HL-60 (cell line): Measurements from ENCODE around the gene CAMTA1.

Experiments used
- DNase-seq, 2 experiments: peaks; one replicate each; pipeline ENCODE4 v3.0.0-alpha.2; 2010 to 2020; ENCODE audit warnings: low read depth in 1 of 2, low spot score in 1 of 2
- H3K27ac ChIP-seq: fragments of 250-450 bp; sonication (Bioruptor Pico); replicated peaks from 2 replicates; pipeline ENCODE4 v1.5.1; 2020; ENCODE audit warnings: mild to moderate bottlenecking, moderate library complexity
- H3K27me3 ChIP-seq: fragments of 250-450 bp; sonication (Bioruptor Pico); 2 replicates; pipeline ENCODE4 v1.5.1; 2021; ENCODE audit warnings: mild to moderate bottlenecking, moderate library complexity; ENCODE audit not compliant: insufficient read depth, poor library complexity, severe bottlenecking
- H3K4me3 ChIP-seq: replicated peaks from 2 replicates; pipeline ENCODE4 v1.5.1; 2011; ENCODE audit warnings: mild to moderate bottlenecking, control low read depth, low read length; ENCODE audit not compliant: insufficient read depth
- CTCF ChIP-seq: IDR thresholded peaks from one replicate; pipeline ENCODE4 v1.5.1; 2011; ENCODE audit warnings: low read length, control low read depth, inconsistent platforms; ENCODE audit not compliant: insufficient read depth
- GABPA ChIP-seq: IDR thresholded peaks from 2 replicates; pipeline ENCODE4 v1.6.1; 2012; ENCODE audit warnings: low read depth
- POLR2AphosphoS5 ChIP-seq: IDR thresholded peaks from 2 replicates; pipeline ENCODE4 v1.6.1; 2012; ENCODE audit warnings: low read depth
- SPI1 ChIP-seq: IDR thresholded peaks from 2 replicates; pipeline ENCODE4 v1.6.1; 2012; ENCODE audit warnings: low read depth, mild to moderate bottlenecking, borderline replicate concordance
- TF ChIP-seq, protein P1 (sequence below): IDR thresholded peaks from 2 replicates; pipeline ENCODE4 v1.6.1; 2012; ENCODE audit warnings: low read depth; ENCODE audit not compliant: insufficient replicate concordance

CAMTA1 gene

DNA sequence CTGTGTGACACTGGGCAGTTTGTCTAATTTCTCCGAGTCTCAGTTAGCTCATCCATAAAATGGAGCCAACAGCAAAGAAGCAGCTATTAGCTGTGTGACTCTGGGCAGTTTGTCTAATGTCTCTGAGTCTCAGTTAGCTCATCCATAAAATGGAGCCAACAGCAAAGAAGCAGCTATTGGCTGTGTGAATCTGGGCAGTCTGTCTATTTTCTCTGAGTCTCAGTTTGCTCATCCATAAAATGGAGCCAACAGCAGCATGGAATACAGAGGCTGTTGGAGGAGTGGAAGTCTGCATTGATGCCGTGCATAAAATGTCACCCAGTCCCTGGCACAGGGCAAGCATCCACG, 688.9 kb downstream of the CAMTA1 start:
- Histone ChIP-seq H3K4me3 (no peak overlapping the region), H3K27me3 (no peaks in the 10 kb centered on the region), H3K27ac (no peak overlapping the region)
- no peak for TF ChIP-seq CTCF
- TF ChIP-seq, protein P1, sequence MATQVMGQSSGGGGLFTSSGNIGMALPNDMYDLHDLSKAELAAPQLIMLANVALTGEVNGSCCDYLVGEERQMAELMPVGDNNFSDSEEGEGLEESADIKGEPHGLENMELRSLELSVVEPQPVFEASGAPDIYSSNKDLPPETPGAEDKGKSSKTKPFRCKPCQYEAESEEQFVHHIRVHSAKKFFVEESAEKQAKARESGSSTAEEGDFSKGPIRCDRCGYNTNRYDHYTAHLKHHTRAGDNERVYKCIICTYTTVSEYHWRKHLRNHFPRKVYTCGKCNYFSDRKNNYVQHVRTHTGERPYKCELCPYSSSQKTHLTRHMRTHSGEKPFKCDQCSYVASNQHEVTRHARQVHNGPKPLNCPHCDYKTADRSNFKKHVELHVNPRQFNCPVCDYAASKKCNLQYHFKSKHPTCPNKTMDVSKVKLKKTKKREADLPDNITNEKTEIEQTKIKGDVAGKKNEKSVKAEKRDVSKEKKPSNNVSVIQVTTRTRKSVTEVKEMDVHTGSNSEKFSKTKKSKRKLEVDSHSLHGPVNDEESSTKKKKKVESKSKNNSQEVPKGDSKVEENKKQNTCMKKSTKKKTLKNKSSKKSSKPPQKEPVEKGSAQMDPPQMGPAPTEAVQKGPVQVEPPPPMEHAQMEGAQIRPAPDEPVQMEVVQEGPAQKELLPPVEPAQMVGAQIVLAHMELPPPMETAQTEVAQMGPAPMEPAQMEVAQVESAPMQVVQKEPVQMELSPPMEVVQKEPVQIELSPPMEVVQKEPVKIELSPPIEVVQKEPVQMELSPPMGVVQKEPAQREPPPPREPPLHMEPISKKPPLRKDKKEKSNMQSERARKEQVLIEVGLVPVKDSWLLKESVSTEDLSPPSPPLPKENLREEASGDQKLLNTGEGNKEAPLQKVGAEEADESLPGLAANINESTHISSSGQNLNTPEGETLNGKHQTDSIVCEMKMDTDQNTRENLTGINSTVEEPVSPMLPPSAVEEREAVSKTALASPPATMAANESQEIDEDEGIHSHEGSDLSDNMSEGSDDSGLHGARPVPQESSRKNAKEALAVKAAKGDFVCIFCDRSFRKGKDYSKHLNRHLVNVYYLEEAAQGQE: no peak
- DNase-seq: no peak

DNA sequence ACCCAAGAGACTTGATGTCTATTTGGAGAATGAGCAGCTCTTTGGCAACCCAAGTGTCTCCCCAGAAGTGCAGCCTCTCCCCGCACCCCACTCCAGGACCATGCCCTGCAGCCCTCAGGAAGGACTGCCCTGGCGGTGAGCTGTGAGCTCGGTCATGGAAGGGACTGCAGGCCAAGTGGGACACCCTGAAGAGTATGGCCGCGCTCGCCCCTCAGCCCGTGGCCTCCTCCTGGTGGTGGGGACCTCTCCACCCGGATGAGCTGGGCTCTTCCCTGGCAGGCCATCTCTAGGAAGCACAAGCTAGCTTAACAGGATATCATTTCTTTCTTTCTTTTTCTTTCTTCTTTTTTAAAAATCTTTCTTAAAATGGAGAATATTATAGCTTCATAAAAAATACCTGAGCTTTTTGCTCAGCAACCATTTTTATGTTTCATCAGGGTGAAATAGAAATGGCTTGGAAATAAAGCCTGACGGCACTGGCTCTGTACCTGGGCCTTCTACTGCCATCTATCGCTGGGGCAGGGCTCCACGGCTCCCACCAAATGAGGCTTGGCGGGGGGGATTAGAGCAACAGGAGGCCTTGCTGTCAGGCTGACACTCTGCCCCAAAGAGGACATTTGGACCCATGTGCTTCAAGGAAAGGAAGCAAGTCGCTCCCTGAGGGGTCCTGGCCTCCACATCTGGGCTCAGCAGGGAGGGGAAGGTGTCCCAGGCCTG, 689.7 kb downstream of the CAMTA1 start:
- Histone ChIP-seq H3K27me3 (no peaks in the 10 kb centered on the region), H3K4me3 (no peak overlapping the region), H3K27ac (no peak overlapping the region)
- TF ChIP-seq, protein P1: no peak
- no peak for TF ChIP-seq GABPA
- TF ChIP-seq CTCF: no peak
- no peak for TF ChIP-seq POLR2AphosphoS5
- TF ChIP-seq SPI1: no peak
- DNase-seq: no peak

- H3K4me3 ChIP-seq: no peak overlapping the region
- no peak for TF ChIP-seq POLR2AphosphoS5
- TF ChIP-seq, protein P1: no peak
- TF ChIP-seq SPI1: no peak
- TF ChIP-seq CTCF: no peak
- TF ChIP-seq GABPA: no peak
- no peaks in the 10 kb centered on the region for H3K27me3 ChIP-seq
- H3K27ac ChIP-seq: no peak overlapping the region
- no peak for DNase-seq
These were observed 690.4 kb downstream of the CAMTA1 start for GRCh38 chr1:7475691-7476090.
